Measurements from ENCODE around the gene PCBP1.

DNA sequence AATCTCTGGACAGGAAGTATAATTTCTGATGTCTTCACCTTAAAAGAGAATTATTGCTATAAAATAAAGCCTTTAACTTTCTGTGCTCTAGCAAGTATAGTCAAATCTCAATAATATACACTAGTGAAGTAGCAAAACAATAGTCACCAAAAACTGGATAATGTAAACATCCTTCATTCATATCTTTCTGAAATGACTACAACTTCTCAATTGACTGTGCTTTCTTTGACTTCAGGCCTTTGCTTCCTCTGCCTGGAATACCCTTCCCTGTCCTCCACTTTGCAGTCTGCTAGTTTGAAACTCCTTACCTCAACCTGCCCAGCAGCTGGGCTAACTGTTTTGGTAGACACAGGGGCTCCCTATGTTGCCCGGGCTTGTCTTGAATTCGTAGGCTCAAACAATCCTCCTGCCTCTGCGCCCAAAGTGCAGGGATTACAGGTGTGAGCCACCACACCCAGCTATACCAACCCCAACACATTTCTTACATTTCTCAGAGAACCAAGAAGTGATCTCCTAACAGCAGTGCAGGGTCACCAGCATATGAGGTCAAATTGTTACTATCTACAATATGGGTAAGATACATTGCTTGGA is 6.6 kb upstream of the PCBP1 start:
- TF ChIP-seq POLR2A (IDR thresholded peaks at IDR 0.05): no peak
- TF ChIP-seq, protein P1, sequence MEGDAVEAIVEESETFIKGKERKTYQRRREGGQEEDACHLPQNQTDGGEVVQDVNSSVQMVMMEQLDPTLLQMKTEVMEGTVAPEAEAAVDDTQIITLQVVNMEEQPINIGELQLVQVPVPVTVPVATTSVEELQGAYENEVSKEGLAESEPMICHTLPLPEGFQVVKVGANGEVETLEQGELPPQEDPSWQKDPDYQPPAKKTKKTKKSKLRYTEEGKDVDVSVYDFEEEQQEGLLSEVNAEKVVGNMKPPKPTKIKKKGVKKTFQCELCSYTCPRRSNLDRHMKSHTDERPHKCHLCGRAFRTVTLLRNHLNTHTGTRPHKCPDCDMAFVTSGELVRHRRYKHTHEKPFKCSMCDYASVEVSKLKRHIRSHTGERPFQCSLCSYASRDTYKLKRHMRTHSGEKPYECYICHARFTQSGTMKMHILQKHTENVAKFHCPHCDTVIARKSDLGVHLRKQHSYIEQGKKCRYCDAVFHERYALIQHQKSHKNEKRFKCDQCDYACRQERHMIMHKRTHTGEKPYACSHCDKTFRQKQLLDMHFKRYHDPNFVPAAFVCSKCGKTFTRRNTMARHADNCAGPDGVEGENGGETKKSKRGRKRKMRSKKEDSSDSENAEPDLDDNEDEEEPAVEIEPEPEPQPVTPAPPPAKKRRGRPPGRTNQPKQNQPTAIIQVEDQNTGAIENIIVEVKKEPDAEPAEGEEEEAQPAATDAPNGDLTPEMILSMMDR (IDR thresholded peaks at IDR 0.05): no peak
